ENCODE data around the gene WTAP. TPM values are rescaled to one million over a fixed set of nuclear protein-coding genes. Genes with fewer than 3 reads are reported as not detected.

Gene WTAP
- total and polyA plus RNA-seq, 2 of the 8 experiments (the other 6 are each of a cell fraction or from before 2014, with no cell fraction given) = 32.6 to 120 TPM

DNA sequence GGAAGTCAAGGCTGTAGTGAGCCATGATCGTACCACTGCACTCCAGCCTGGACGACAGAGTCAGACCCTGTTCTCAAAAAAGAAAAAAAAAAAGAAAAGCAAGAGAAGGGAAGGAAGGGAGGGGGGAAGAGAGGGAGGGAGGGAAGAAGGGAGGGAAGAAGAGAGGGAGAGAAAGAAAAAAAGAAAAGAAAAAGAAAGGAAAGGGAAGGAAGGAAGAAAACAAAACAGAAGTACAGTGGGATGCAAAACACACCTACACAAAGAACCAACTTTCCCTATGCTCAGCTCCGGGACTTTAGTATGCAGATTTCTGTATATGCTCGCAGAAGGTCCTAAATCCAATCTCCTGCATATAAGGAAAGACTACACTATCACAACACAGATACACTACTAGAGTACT, 2.5 kb upstream of the WTAP start:
- FAIRE-seq = no peak
- ChIA-PET CTCF (ENCODE audit: partially characterized antibody) (no interaction called here), POLR2A (ENCODE audit: partially characterized antibody) (interaction anchor here (0.8 to 6.7 kb wide), 5 partner anchors 13 to 65 kb away, joined by 3 to 86 read pairs (median 21); partner anchors contain the start of genes ACAT2, MRPL18, SOD2 and TCP1)
- H2BK12ac ChIP-seq (ENCODE audit: low read depth, low read length) = no peak overlapping the region
- H3K27me3 ChIP-seq (replicated peaks in 1 of 4; ENCODE audit: control insufficient read depth in 3 of 4, extremely low read depth in 1 of 4, insufficient read depth in 3 of 4, low read length in 3 of 4) = no peaks in the 10 kb centered on the region
- no peak overlapping the region for H3K14ac ChIP-seq (ENCODE audit: insufficient read length)
- H3K4ac ChIP-seq (replicated peaks; ENCODE audit: insufficient read length, low read depth, low read length) = no peak overlapping the region
- H3K36me3 ChIP-seq (ENCODE audit: control insufficient read depth in 2 of 4, insufficient read depth in 4 of 4, low read length in 3 of 4) = peaks cover 0 to 7% (median 0%) of the 10 kb centered on the region in 4 experiments; a peak in 1 of 8 replicates
- H2BK120ac ChIP-seq (replicated peaks; ENCODE audit: low read depth, low read length) = no peak overlapping the region
- no peak overlapping the region for H3K4me3 ChIP-seq (ENCODE audit: extremely low read depth in 1 of 4, insufficient read depth in 2 of 4, low read depth in 3 of 4, low read length in 4 of 4)
- no peak overlapping the region for H2AFZ ChIP-seq (ENCODE audit: low read length)
- H3K23me2 ChIP-seq (ENCODE audit: low read depth, low read length) = no peaks in the 10 kb centered on the region
- peaks cover 20 to 75% of the 10 kb centered on the region in 2 experiments for H3K79me2 ChIP-seq (ENCODE audit: control insufficient read depth in 1 of 2, insufficient read depth in 2 of 2, low read length in 2 of 2)
- H3K9ac ChIP-seq (replicated peaks in 1 of 4; ENCODE audit: extremely low read depth in 1 of 4, low read depth in 3 of 4, low read length in 3 of 4) = no peak overlapping the region; a peak in 1 of 7 replicates
- no peak overlapping the region for H3K4me2 ChIP-seq (ENCODE audit: insufficient read depth in 1 of 2, low read depth in 2 of 2, low read length in 2 of 2)
- TF ChIP-seq BCL11A (IDR thresholded peaks at IDR 0.05; ENCODE audit: low read depth in 2 of 2, low read length in 2 of 2) (no peak), CREB1 (IDR thresholded peaks at IDR 0.05) (no peak), EP300 (IDR thresholded peaks at IDR 0.05; ENCODE audit: borderline replicate concordance in 1 of 2, low read depth in 2 of 2, low read length in 2 of 2) (no peak), SAP30 (IDR thresholded peaks at IDR 0.05; ENCODE audit: insufficient read depth, insufficient replicate concordance, low read length) (no peak), SUZ12 (IDR thresholded peaks at IDR 0.05; ENCODE audit: low read length) (no peak), SP1 (IDR thresholded peaks at IDR 0.05; ENCODE audit: low read depth, low read length) (no peak)
- no peak overlapping the region for H3K27ac ChIP-seq (ENCODE audit: low read depth, low read length)
- 94% methylated on average over 4 of the region's 4 CpGs; no CpG with 5 or more reads in 1 of the 2 experiments for WGBS, 2 experiments (ENCODE audit: extremely low coverage in 1 of 2, insufficient coverage in 1 of 2, insufficient read length in 1 of 2, insufficient replicate concordance in 2 of 2, low coverage in 1 of 2, low lambda C conversion rate in 2 of 2, missing lambda C conversion rate in 1 of 2)
- peaks cover 8% of the 10 kb centered on the region in 2 experiments for H4K20me1 ChIP-seq (replicated peaks in 1 of 2; ENCODE audit: control insufficient read depth in 1 of 2, insufficient read depth in 2 of 2, low read length in 2 of 2)
- H3K18ac ChIP-seq (ENCODE audit: extremely low read depth, low read length) = no peak overlapping the region
- H4K5ac ChIP-seq (ENCODE audit: insufficient read length, low read depth, low read length) = no peak overlapping the region
- no peak overlapping the region for H4K91ac ChIP-seq (replicated peaks; ENCODE audit: insufficient read length, low read length)
- no peak overlapping the region for H3K23ac ChIP-seq (ENCODE audit: insufficient read length)
- H4K8ac ChIP-seq (ENCODE audit: extremely low read depth, insufficient read depth, low read length) = no peak overlapping the region
- H3K79me1 ChIP-seq (ENCODE audit: low read depth, low read length) = no peaks in the 10 kb centered on the region; the same call in 1 of the 2 replicates
- no peak overlapping the region for H2BK5ac ChIP-seq (ENCODE audit: low read depth, low read length)
- no peak overlapping the region for H3K56ac ChIP-seq (replicated peaks; ENCODE audit: insufficient read length, low read depth, low read length)
- H3K9me3 ChIP-seq (ENCODE audit: insufficient read depth in 2 of 2, low read depth in 1 of 2, low read length in 1 of 2) = no peaks in the 10 kb centered on the region
- H2BK15ac ChIP-seq (ENCODE audit: low read length) = no peak overlapping the region
- DNase-seq (ENCODE audit: low read depth in 1 of 2, low spot score in 2 of 2) = no peak
- peaks cover 0 to 5% (median 2%) of the 10 kb centered on the region in 4 experiments; a peak in 2 of 7 replicates for H3K4me1 ChIP-seq (replicated peaks in 1 of 4; ENCODE audit: control insufficient read depth in 3 of 4, insufficient read depth in 4 of 4, low read length in 3 of 4)
- no peak overlapping the region for H2BK20ac ChIP-seq (ENCODE audit: low read length)
- H2AK5ac ChIP-seq (ENCODE audit: low read depth, low read length) = no peak overlapping the region
